H1 (cell line): ENCODE measurements around the gene FSTL4. TPM values are rescaled to one million over a fixed set of nuclear protein-coding genes. Genes with fewer than 3 reads are reported as not detected.

Source experiments
- CTCF ChIA-PET: fragments of 300-600 bp; sonication (Branson Sonifier 250); formaldehyde crosslinking; loops from one replicate; lab custom pipeline; 2021; ENCODE audit not compliant: partially characterized antibody; lab: Charles Lee
- POLR2A ChIA-PET: fragments of 300-600 bp; sonication (Branson Sonifier 250); formaldehyde crosslinking; loops from one replicate; lab custom pipeline; 2021; ENCODE audit warnings: inconsistent platforms; ENCODE audit not compliant: partially characterized antibody; lab: Charles Lee
- DNase-seq, 2 experiments: peaks; one replicate each; pipeline versions ENCODE4 v3.0.0 to v3.0.0-alpha.2; 2010 to 2022; ENCODE audit warnings: low spot score in 2 of 2, low read depth in 1 of 2, mixed read lengths in 1 of 2
- FAIRE-seq: peaks from 2 replicates; lab custom pipeline; 2011; peaks lifted over from hg19 to GRCh38; lab: Jason Lieb, UNC
- H2AFZ ChIP-seq: 2 replicates; pipeline ENCODE4 v1.8.1; 2012; ENCODE audit warnings: low read length, inconsistent platforms
- H2AK5ac ChIP-seq: 2 replicates; pipeline ENCODE4 v1.6.1; 2013; ENCODE audit warnings: low read depth, low read length
- H2BK120ac ChIP-seq: replicated peaks from 2 replicates; pipeline ENCODE3; 2013; ENCODE audit warnings: low read depth, low read length, inconsistent platforms
- H2BK12ac ChIP-seq: 2 replicates; pipeline ENCODE4 v1.6.1; 2013; ENCODE audit warnings: low read depth, low read length
- H2BK15ac ChIP-seq: 2 replicates; pipeline ENCODE4 v1.6.1; 2013; ENCODE audit warnings: low read length
- H2BK20ac ChIP-seq: 2 replicates; pipeline ENCODE4 v1.6.1; 2013; ENCODE audit warnings: low read length
- H2BK5ac ChIP-seq: 2 replicates; pipeline ENCODE4 v1.6.1; 2013; ENCODE audit warnings: low read depth, low read length
- H3K14ac ChIP-seq: 2 replicates; pipeline ENCODE4 v1.6.1; 2013; ENCODE audit warnings: inconsistent platforms; ENCODE audit not compliant: insufficient read length
- H3K18ac ChIP-seq: 2 replicates; pipeline ENCODE4 v1.6.1; 2013; ENCODE audit warnings: low read length; ENCODE audit errors: extremely low read depth
- H3K23ac ChIP-seq: 2 replicates; pipeline ENCODE4 v1.6.1; 2013; ENCODE audit warnings: inconsistent platforms; ENCODE audit not compliant: insufficient read length
- H3K23me2 ChIP-seq: 2 replicates; pipeline ENCODE4 v1.6.1; 2013; ENCODE audit warnings: low read depth, low read length
- H3K27ac ChIP-seq: 2 replicates; pipeline ENCODE4 v1.6.1; 2011; ENCODE audit warnings: low read depth, low read length, inconsistent platforms
- H3K27me3 ChIP-seq, 4 experiments: replicated peaks in 1 of 4; 1 replicate in 1 of 4; 2 replicates in 3 of 4; pipeline versions ENCODE4 v1.6.1 to v1.8.1; 2011 to 2013; ENCODE audit warnings: low read length in 3 of 4, mild to moderate bottlenecking in 3 of 4, inconsistent platforms in 2 of 4, mixed read lengths in 2 of 4, moderate library complexity in 1 of 4; ENCODE audit not compliant: control insufficient read depth in 3 of 4, insufficient read depth in 3 of 4; ENCODE audit errors: extremely low read depth in 1 of 4
- H3K36me3 ChIP-seq, 4 experiments: 2 replicates each; pipeline versions ENCODE4 v1.6.1 to v1.8.1; 2011 to 2013; ENCODE audit warnings: mild to moderate bottlenecking in 4 of 4, low read length in 3 of 4, moderate library complexity in 2 of 4, control low read depth in 1 of 4, inconsistent platforms in 1 of 4; ENCODE audit not compliant: insufficient read depth in 4 of 4, control insufficient read depth in 2 of 4
- H3K4ac ChIP-seq: replicated peaks from 2 replicates; pipeline ENCODE3; 2013; ENCODE audit warnings: low read length, low read depth, mixed read lengths, inconsistent platforms; ENCODE audit not compliant: insufficient read length
- H3K4me1 ChIP-seq, 4 experiments: replicated peaks in 1 of 4; 1 replicate in 1 of 4; 2 replicates in 3 of 4; pipeline versions ENCODE4 v1.6.1 to v1.8.1; 2011 to 2013; ENCODE audit warnings: low read length in 3 of 4, inconsistent platforms in 2 of 4, mixed read lengths in 1 of 4; ENCODE audit not compliant: insufficient read depth in 4 of 4, control insufficient read depth in 3 of 4
- H3K4me2 ChIP-seq, 2 experiments: 2 replicates each; pipeline versions ENCODE4 v1.6.1 to v1.8.1; 2011 to 2013; ENCODE audit warnings: low read depth in 2 of 2, low read length in 2 of 2, control low read depth in 1 of 2, inconsistent platforms in 1 of 2, mild to moderate bottlenecking in 1 of 2; ENCODE audit not compliant: insufficient read depth in 1 of 2
- H3K4me3 ChIP-seq, 4 experiments: fragments of 200-600, 300-600 bp in 1 of 4; sonication (generic), shearing (Covaris generic), sonication (Bioruptor Twin) in 1 of 4; 2 replicates each; pipeline versions ENCODE4 v1.5.1 to v1.8.1; 2011 to 2016; ENCODE audit warnings: low read length in 4 of 4, low read depth in 3 of 4, control low read depth in 2 of 4, inconsistent platforms in 2 of 4, mild to moderate bottlenecking in 2 of 4, mixed read lengths in 1 of 4, moderate library complexity in 1 of 4; ENCODE audit not compliant: insufficient read depth in 2 of 4; ENCODE audit errors: extremely low read depth in 1 of 4
- H3K56ac ChIP-seq: replicated peaks from 2 replicates; pipeline ENCODE3; 2013; ENCODE audit warnings: low read depth, mild to moderate bottlenecking, mixed read lengths, low read length, inconsistent platforms; ENCODE audit not compliant: insufficient read length
- H3K79me1 ChIP-seq: 2 replicates; pipeline ENCODE4 v1.6.1; 2013; ENCODE audit warnings: low read depth, low read length, control low read depth
- H3K79me2 ChIP-seq, 2 experiments: 2 replicates each; pipeline versions ENCODE4 v1.6.1 to v1.8.1; 2012 to 2013; ENCODE audit warnings: low read length in 2 of 2, mild to moderate bottlenecking in 2 of 2, inconsistent platforms in 1 of 2; ENCODE audit not compliant: insufficient read depth in 2 of 2, control insufficient read depth in 1 of 2
- H3K9ac ChIP-seq, 4 experiments: replicated peaks in 1 of 4; 1 replicate in 1 of 4; 2 replicates in 3 of 4; pipeline versions ENCODE4 v1.6.1 to v1.8.1; 2011 to 2013; ENCODE audit warnings: low read depth in 3 of 4, low read length in 3 of 4, control low read depth in 2 of 4, mild to moderate bottlenecking in 2 of 4, moderate library complexity in 2 of 4, inconsistent platforms in 1 of 4; ENCODE audit errors: extremely low read depth in 1 of 4
- H3K9me3 ChIP-seq, 2 experiments: 2 replicates each; pipeline versions ENCODE4 v1.6.1 to v1.8.1; 2012 to 2013; ENCODE audit warnings: mild to moderate bottlenecking in 2 of 2, moderate library complexity in 2 of 2, control low read depth in 1 of 2, inconsistent platforms in 1 of 2, low read depth in 1 of 2, low read length in 1 of 2, mixed read lengths in 1 of 2; ENCODE audit not compliant: insufficient read depth in 2 of 2
- H4K20me1 ChIP-seq, 2 experiments: replicated peaks in 1 of 2; 2 replicates each; pipeline versions ENCODE3 to v1.8.1; 2011 to 2013; ENCODE audit warnings: inconsistent platforms in 2 of 2, low read length in 2 of 2, mild to moderate bottlenecking in 1 of 2; ENCODE audit not compliant: insufficient read depth in 2 of 2, control insufficient read depth in 1 of 2
- H4K5ac ChIP-seq: 2 replicates; pipeline ENCODE4 v1.6.1; 2013; ENCODE audit warnings: low read length, low read depth, mixed read lengths, inconsistent platforms; ENCODE audit not compliant: insufficient read length
- H4K8ac ChIP-seq: 2 replicates; pipeline ENCODE4 v1.8.0; 2013; ENCODE audit warnings: mild to moderate bottlenecking, moderate library complexity, low read length, inconsistent platforms; ENCODE audit not compliant: insufficient read depth; ENCODE audit errors: extremely low read depth
- H4K91ac ChIP-seq: replicated peaks from 2 replicates; pipeline ENCODE3; 2013; ENCODE audit warnings: low read length, mixed read lengths, inconsistent platforms; ENCODE audit not compliant: insufficient read length
- BACH1 ChIP-seq: IDR thresholded peaks from 2 replicates; pipeline ENCODE4 v1.6.1; 2012; ENCODE audit warnings: low read length, improper control_type of control experiment
- BCL11A ChIP-seq, 2 experiments: IDR thresholded peaks; one replicate each; pipeline ENCODE4 v1.6.1; 2011; ENCODE audit warnings: low read depth in 2 of 2, low read length in 2 of 2, mild to moderate bottlenecking in 2 of 2
- HDAC2 ChIP-seq, 2 experiments: fragments of 300-600 bp in 1 of 2; sonication (generic) in 1 of 2; IDR thresholded peaks; 2 replicates each; pipeline ENCODE4 v1.6.1; 2011 to 2012; ENCODE audit warnings: low read depth in 2 of 2, low read length in 2 of 2, mild to moderate bottlenecking in 2 of 2, moderate library complexity in 2 of 2, borderline replicate concordance in 1 of 2, inconsistent platforms in 1 of 2
- NRF1 ChIP-seq: IDR thresholded peaks from 2 replicates; pipeline ENCODE4 v1.6.1; 2011; ENCODE audit warnings: mild to moderate bottlenecking, low read depth, low read length, improper control_type of control experiment
- RBBP5 ChIP-seq: IDR thresholded peaks from 2 replicates; pipeline ENCODE4 v1.7.1; 2012; ENCODE audit warnings: low read depth, mild to moderate bottlenecking, inconsistent platforms, low read length, moderate library complexity, borderline replicate concordance
- SIN3A ChIP-seq, 2 experiments: IDR thresholded peaks in 1 of 2; conservative IDR thresholded peaks in 1 of 2; 2 replicates each; pipeline ENCODE4 v1.6.1; 2011 to 2012; ENCODE audit warnings: low read length in 2 of 2, improper control_type of control experiment in 1 of 2, low read depth in 1 of 2, mild to moderate bottlenecking in 1 of 2
- SIRT6 ChIP-seq: IDR thresholded peaks from one replicate; pipeline ENCODE4 v1.7.1; 2012; ENCODE audit warnings: low read length, inconsistent platforms
- SP2 ChIP-seq: IDR thresholded peaks from 2 replicates; pipeline ENCODE4 v1.6.1; 2012; ENCODE audit warnings: mild to moderate bottlenecking, low read length, inconsistent platforms
- SUZ12 ChIP-seq: fragments of 200-600 bp; sonication (generic); IDR thresholded peaks from 2 replicates; pipeline ENCODE4 v1.6.1; 2012; ENCODE audit warnings: mild to moderate bottlenecking, inconsistent platforms, low read length, moderate library complexity, mixed read lengths
- TAF1 ChIP-seq: IDR thresholded peaks from 2 replicates; pipeline ENCODE4 v1.6.1; 2011; ENCODE audit warnings: mild to moderate bottlenecking, low read depth, low read length
- TAF7 ChIP-seq: optimal IDR thresholded peaks from 2 replicates; pipeline ENCODE3; 2011; ENCODE audit warnings: low read depth, mild to moderate bottlenecking, inconsistent platforms, low read length, moderate library complexity, borderline replicate concordance
- YY1 ChIP-seq: IDR thresholded peaks from 2 replicates; pipeline ENCODE4 v1.6.1; 2011; ENCODE audit warnings: low read depth, mild to moderate bottlenecking, low read length
- ZNF274 ChIP-seq: IDR thresholded peaks from 2 replicates; pipeline ENCODE4 v1.7.0; 2012; ENCODE audit warnings: low read length, borderline replicate concordance; ENCODE audit errors: extremely low read depth
- WGBS, 2 experiments: shearing (Covaris generic) in 1 of 2; methylation state at CpG; one replicate each; pipeline versions ENCODE4 v1.1.6 to v1.1.7; 2013 to 2015; ENCODE audit warnings: low lambda C conversion rate in 2 of 2, mixed read lengths in 2 of 2, inconsistent platforms in 1 of 2, low coverage in 1 of 2, missing lambda C conversion rate in 1 of 2; ENCODE audit not compliant: insufficient replicate concordance in 2 of 2, insufficient coverage in 1 of 2, insufficient read length in 1 of 2; ENCODE audit errors: extremely low coverage in 1 of 2, missing lambda C conversion rate in 1 of 2; 5-methylcytosine and 5-hydroxymethylcytosine counted together
- polyA plus RNA-seq, 7 experiments: library from polyadenylated mRNA; depleted of rRNA in 3 of 7; stranded (reverse) in 5 of 7; unstranded in 2 of 7; fragments of >200 nt in 5 of 7; fragments of 200-250 nt in 2 of 7; gene quantifications; 1 replicate in 5 of 7; 2 replicates in 1 of 7; 4 replicates in 1 of 7; pipeline versions ENCODE4 v1.2.1 to v1.2.3, GENCODE V29; 2011 to 2013; ENCODE audit warnings: missing spikeins in 2 of 7, mixed read lengths in 2 of 7
- total RNA-seq: library from RNA; stranded (reverse); fragmentation: NEBNext Ultra II Directional; extraction: Animal tissue kit (Norgen Biotek cat#: 25700); gene quantifications from 2 replicates; pipeline ENCODE4 v1.2.1, GENCODE V29; 2021
- TF ChIP-seq, protein P1 (sequence below): IDR thresholded peaks from 2 replicates; pipeline ENCODE4 v1.6.1; 2011; ENCODE audit warnings: low read depth, mild to moderate bottlenecking, low read length; ENCODE audit not compliant: insufficient read depth

Gene FSTL4
- total and polyA plus RNA-seq, 2 of the 8 experiments (the other 6 are each of a cell fraction or from before 2014, with no cell fraction given), result 3.1 to 4.1 TPM

DNA sequence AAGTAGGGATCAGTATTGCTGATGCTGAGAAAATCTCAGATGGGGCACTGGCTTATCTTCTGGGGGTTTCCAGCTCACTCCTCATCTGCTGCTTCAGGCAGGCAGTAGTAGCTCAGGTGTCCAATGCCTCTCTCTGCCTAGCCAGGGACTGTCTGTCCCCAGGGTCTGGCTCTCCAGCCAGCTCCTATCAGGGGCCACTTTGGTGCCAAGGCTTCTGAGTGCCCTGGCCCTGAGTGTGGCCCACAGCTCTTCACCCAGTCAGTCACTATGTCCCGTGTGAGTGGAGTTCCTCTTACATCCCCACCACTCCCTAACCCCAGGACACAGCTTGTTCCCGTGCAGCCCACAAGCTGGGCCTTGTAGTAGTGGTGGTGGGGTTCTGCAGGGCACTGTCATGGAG lies 309.0 kb downstream of the FSTL4 start:
- Histone ChIP-seq H3K9me3 (no peaks in the 10 kb centered on the region), H3K79me1 (no peaks in the 10 kb centered on the region), H3K27ac (no peak overlapping the region), H2BK12ac (no peak overlapping the region), H3K79me2 (no peaks in the 10 kb centered on the region), H3K27me3 (no peaks in the 10 kb centered on the region), H2AK5ac (no peak overlapping the region), H2AFZ (no peak overlapping the region), H4K20me1 (no peaks in the 10 kb centered on the region), H3K18ac (no peak overlapping the region), H4K5ac (no peak overlapping the region), H3K23me2 (no peaks in the 10 kb centered on the region), H4K91ac (no peak overlapping the region), H3K4me2 (no peak overlapping the region), H3K56ac (no peak overlapping the region), H3K4ac (no peak overlapping the region), H3K4me3 (no peak overlapping the region), H2BK20ac (no peak overlapping the region), H3K36me3 (no peaks in the 10 kb centered on the region), H3K14ac (no peak overlapping the region), H3K9ac (no peak overlapping the region), H2BK5ac (no peak overlapping the region), H2BK15ac (no peak overlapping the region), H4K8ac (no peak overlapping the region; the same call in 1 of the 2 replicates), H3K23ac (no peak overlapping the region), H2BK120ac (no peak overlapping the region), H3K4me1 (no peaks in the 10 kb centered on the region)
- no peak for FAIRE-seq
- POLR2A ChIA-PET, result interaction anchor here (0.9 kb wide), 1 partner anchor 9 kb away, joined by 3 read pairs; no protein-coding TSS in a partner anchor
- no peak for DNase-seq
- CTCF ChIA-PET, result interaction anchor here (0.6 to 12.9 kb wide), 8 partner anchors 8 to 193 kb away, joined by 3 to 116 read pairs (median 4); no protein-coding TSS in a partner anchor
- WGBS, 2 experiments, result 95% methylated on average over 2 of the region's 2 CpGs; no CpG with 5 or more reads in 1 of the 2 experiments
- TF ChIP-seq ZNF274, result no peak
- TF ChIP-seq HDAC2 (IDR thresholded peaks at IDR 0.05; ENCODE audit: borderline replicate concordance in 1 of 2, low read depth in 2 of 2, low read length in 2 of 2), result no peak
- TF ChIP-seq SUZ12, result no peak
- no peak for TF ChIP-seq RBBP5
- no peak for TF ChIP-seq BACH1
- no peak for TF ChIP-seq TAF7
- TF ChIP-seq TAF1, result no peak
- TF ChIP-seq NRF1, result no peak
- TF ChIP-seq SIRT6, result no peak
- no peak for TF ChIP-seq SIN3A (conservative IDR thresholded peaks at IDR 0.05 in 1 of 2, IDR thresholded peaks at IDR 0.05 in 1 of 2; ENCODE audit: low read depth in 1 of 2, low read length in 2 of 2)
- TF ChIP-seq BCL11A (IDR thresholded peaks at IDR 0.05; ENCODE audit: low read depth in 2 of 2, low read length in 2 of 2), result no peak
- no peak for TF ChIP-seq SP2
- TF ChIP-seq YY1, result no peak
- TF ChIP-seq, protein P1, sequence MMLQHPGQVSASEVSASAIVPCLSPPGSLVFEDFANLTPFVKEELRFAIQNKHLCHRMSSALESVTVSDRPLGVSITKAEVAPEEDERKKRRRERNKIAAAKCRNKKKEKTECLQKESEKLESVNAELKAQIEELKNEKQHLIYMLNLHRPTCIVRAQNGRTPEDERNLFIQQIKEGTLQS, result no peak
